Tibial nerve (tissue), 4 donors: Measurements from ENCODE around the gene TH.

ENCODE experiments used
- EP300 ChIP-seq, 2 donors: sonication (generic); formaldehyde crosslinking; IDR thresholded peaks; one replicate each; pipeline ENCODE4 v1.6.1; 2017; ENCODE audit warnings: antibody characterized with exemption in 2 of 2, mild to moderate bottlenecking in 1 of 2
- TF ChIP-seq, protein P1 (sequence below), 5 experiments: fragments of 200-600 bp in 3 of 5; fragments of 450-650 bp in 2 of 5; sonication (generic) in 3 of 5; IDR thresholded peaks; one replicate each; pipeline ENCODE4 v1.5.1; 2016 to 2019; ENCODE audit warnings: antibody characterized with exemption in 5 of 5, mild to moderate bottlenecking in 3 of 5, moderate library complexity in 2 of 5

DNA sequence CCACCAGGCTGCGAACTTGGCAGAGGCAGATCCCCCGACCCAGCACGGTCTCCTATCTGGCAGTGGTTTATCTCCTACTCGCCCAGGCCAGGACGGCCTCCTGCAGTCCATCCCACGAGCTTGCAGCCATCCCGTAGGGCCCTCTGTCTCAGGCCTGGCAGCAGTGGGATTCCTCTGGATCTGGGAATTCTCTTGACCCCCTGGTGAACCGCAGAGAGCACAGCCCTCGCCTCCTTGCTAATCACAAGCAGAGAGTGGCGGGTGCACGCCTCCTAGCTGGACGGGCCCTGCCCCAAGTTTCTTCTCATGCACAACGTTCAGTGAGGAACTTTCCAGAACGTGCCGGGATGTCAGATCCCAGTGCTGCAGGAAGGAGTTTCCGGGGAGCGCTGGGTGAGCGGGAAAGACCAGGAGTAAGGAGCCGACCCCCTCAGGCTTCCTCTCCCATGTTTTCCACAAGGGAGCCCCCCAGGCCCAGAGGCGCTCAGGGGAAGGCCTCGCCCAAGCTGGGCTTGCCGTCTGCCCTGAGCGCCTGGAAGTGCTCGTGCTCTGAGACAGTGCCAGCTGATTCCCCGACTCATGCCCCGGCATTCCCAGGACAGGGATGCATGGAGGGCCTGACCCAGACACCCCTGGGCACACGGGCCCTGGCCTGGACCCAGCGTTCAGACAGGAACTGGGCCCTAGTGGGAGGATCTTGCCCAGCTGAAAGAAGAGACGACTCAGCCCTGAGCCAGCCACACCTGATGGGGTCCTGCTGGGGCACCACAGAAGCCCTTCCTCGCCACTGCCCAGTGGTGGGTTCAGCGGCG, 57.0 kb downstream of the TH start:
- TF ChIP-seq, protein P1, sequence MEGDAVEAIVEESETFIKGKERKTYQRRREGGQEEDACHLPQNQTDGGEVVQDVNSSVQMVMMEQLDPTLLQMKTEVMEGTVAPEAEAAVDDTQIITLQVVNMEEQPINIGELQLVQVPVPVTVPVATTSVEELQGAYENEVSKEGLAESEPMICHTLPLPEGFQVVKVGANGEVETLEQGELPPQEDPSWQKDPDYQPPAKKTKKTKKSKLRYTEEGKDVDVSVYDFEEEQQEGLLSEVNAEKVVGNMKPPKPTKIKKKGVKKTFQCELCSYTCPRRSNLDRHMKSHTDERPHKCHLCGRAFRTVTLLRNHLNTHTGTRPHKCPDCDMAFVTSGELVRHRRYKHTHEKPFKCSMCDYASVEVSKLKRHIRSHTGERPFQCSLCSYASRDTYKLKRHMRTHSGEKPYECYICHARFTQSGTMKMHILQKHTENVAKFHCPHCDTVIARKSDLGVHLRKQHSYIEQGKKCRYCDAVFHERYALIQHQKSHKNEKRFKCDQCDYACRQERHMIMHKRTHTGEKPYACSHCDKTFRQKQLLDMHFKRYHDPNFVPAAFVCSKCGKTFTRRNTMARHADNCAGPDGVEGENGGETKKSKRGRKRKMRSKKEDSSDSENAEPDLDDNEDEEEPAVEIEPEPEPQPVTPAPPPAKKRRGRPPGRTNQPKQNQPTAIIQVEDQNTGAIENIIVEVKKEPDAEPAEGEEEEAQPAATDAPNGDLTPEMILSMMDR (IDR thresholded peaks at IDR 0.05) = no peak
- no peak for TF ChIP-seq EP300 (IDR thresholded peaks at IDR 0.05)
